ENCODE measurements around the gene SCGB1A1.

SCGB1A1 gene

GRCh38 chr11:62416596-62416995 lies 2.2 kb upstream of the SCGB1A1 start:
- intact Hi-C loops (cut with DNase I): no loop called here
- DNase-seq: peak in 1 of 10 donors; percentile 62

- DNase-seq: no peak
- intact Hi-C loops (cut with DNase I): no loop called here
These were observed 697 bp upstream of the SCGB1A1 start for GRCh38 chr11:62418136-62418535.

- DNase-seq: no peak
- intact Hi-C loops (cut with DNase I): no loop called here
These were observed 589 bp downstream of the SCGB1A1 start for GRCh38 chr11:62419314-62419929.

GRCh38 chr11:62419943-62420342 lies 1.1 kb downstream of the SCGB1A1 start:
- DNase-seq: no peak
- intact Hi-C loops (cut with DNase I): loop anchor here (5.0 kb wide), 1 partner anchor 142 kb away; no protein-coding TSS in a partner anchor

- DNase-seq: no peak
- intact Hi-C loops (cut with DNase I): loop anchor here (5.0 kb wide), 1 partner anchor 141 kb away; no protein-coding TSS in a partner anchor
These were observed 2.0 kb downstream of the SCGB1A1 start for GRCh38 chr11:62420882-62421281.

- intact Hi-C loops (cut with DNase I): loop anchor here (5.0 kb wide), 1 partner anchor 140 kb away; no protein-coding TSS in a partner anchor
- DNase-seq: no peak
These were observed 3.2 kb downstream of the SCGB1A1 start for GRCh38 chr11:62421996-62422395.

- DNase-seq: peak in 1 of 10 donors; percentile 63
- intact Hi-C loops (cut with DNase I): loop anchor here (5.0 kb wide), 1 partner anchor 139 kb away; no protein-coding TSS in a partner anchor
These were observed 4.2 kb downstream of the SCGB1A1 start for GRCh38 chr11:62423012-62423411.

GRCh38 chr11:62427630-62428233 lies 8.9 kb downstream of the SCGB1A1 start:
- intact Hi-C loops (cut with DNase I): no loop called here

GRCh38 chr11:62428871-62429560 lies 10.2 kb downstream of the SCGB1A1 start:
- intact Hi-C loops (cut with DNase I): no loop called here

More at GRCh38 chr11:62427630-62428233, 8.9 kb downstream of the SCGB1A1 start:
- no peak for DNase-seq

GRCh38 chr11:62430425-62430824 lies 11.6 kb downstream of the SCGB1A1 start:
- DNase-seq: no peak
- intact Hi-C loops (cut with DNase I): no loop called here

More at GRCh38 chr11:62428871-62429560, 10.2 kb downstream of the SCGB1A1 start:
- DNase-seq: no peak

GRCh38 chr11:62431171-62431901 lies 12.5 kb downstream of the SCGB1A1 start:
- intact Hi-C loops (cut with DNase I): no loop called here

GRCh38 chr11:62432695-62433094 lies 13.9 kb downstream of the SCGB1A1 start:
- DNase-seq: no peak
- intact Hi-C loops (cut with DNase I): no loop called here

More at GRCh38 chr11:62431171-62431901, 12.5 kb downstream of the SCGB1A1 start:
- DNase-seq: no peak

- no peak for DNase-seq
- intact Hi-C loops (cut with DNase I): no loop called here
These were observed 14.5 kb downstream of the SCGB1A1 start for GRCh38 chr11:62433141-62433903.

- no peak for DNase-seq
- intact Hi-C loops (cut with DNase I): no loop called here
These were observed 15.1 kb downstream of the SCGB1A1 start for GRCh38 chr11:62433904-62434276.

GRCh38 chr11:62435846-62436660 lies 17.2 kb downstream of the SCGB1A1 start:
- DNase-seq: peak in 2 of 10 donors; percentile 17 to 75
- intact Hi-C loops (cut with DNase I): no loop called here

- intact Hi-C loops (cut with DNase I): no loop called here
- no peak for DNase-seq
These were observed 18.8 kb downstream of the SCGB1A1 start for GRCh38 chr11:62437616-62438015.

- intact Hi-C loops (cut with DNase I): no loop called here
These were observed 19.8 kb downstream of the SCGB1A1 start for GRCh38 chr11:62438641-62439040.

GRCh38 chr11:62439785-62440602 lies 21.2 kb downstream of the SCGB1A1 start:
- DNase-seq: no peak
- intact Hi-C loops (cut with DNase I): no loop called here

More at GRCh38 chr11:62438641-62439040, 19.8 kb downstream of the SCGB1A1 start:
- no peak for DNase-seq

All from posterior cingulate gyrus (tissue), 11 donors.